GM19099 (cell line): ENCODE results near the gene PLPPR1.

ENCODE experiments used
- POLR2A ChIP-seq: IDR thresholded peaks from 3 replicates; pipeline ENCODE4 v1.6.1; 2011; ENCODE audit warnings: low read depth; ENCODE audit not compliant: insufficient read length; ENCODE audit errors: extremely low read depth

The PLPPR1 gene

GRCh38 chr9:101354765-101355708 lies 326.5 kb downstream of the PLPPR1 start:
- no peak for TF ChIP-seq POLR2A

- no peak for TF ChIP-seq POLR2A
Measured at GRCh38 chr9:101356619-101357018, 328.1 kb downstream of the PLPPR1 start.

- no peak for TF ChIP-seq POLR2A
Measured at GRCh38 chr9:101359679-101360078, 331.2 kb downstream of the PLPPR1 start.

GRCh38 chr9:101360647-101361046 lies 332.1 kb downstream of the PLPPR1 start:
- no peak for TF ChIP-seq POLR2A

GRCh38 chr9:101362450-101362849 lies 333.9 kb downstream of the PLPPR1 start:
- no peak for TF ChIP-seq POLR2A

GRCh38 chr9:101365181-101365580 lies 336.7 kb downstream of the PLPPR1 start:
- TF ChIP-seq POLR2A, result no peak

GRCh38 chr9:101366038-101366756 lies 337.7 kb downstream of the PLPPR1 start:
- TF ChIP-seq POLR2A, result no peak

- TF ChIP-seq POLR2A, result no peak
Measured at GRCh38 chr9:101367323-101367722, 338.8 kb downstream of the PLPPR1 start.

- TF ChIP-seq POLR2A, result no peak
Measured at GRCh38 chr9:101369286-101369685, 340.8 kb downstream of the PLPPR1 start.

GRCh38 chr9:101369884-101370531 lies 341.5 kb downstream of the PLPPR1 start:
- TF ChIP-seq POLR2A, result no peak

GRCh38 chr9:101371813-101372212 lies 343.3 kb downstream of the PLPPR1 start:
- TF ChIP-seq POLR2A, result no peak

- no peak for TF ChIP-seq POLR2A
Measured at GRCh38 chr9:101372327-101373118, 344.0 kb downstream of the PLPPR1 start.
